Activated T-cell treated with anti-CD3 and anti-CD28 coated beads, Interleukin-2, amount 50 U/mL, for 72 hours (primary cell): Measurements from ENCODE around the gene GRID1. TPM values are rescaled to one million over a fixed set of nuclear protein-coding genes. Genes with fewer than 3 reads are reported as not detected.
"Not testable (repeated sequence)": the region's sequence is repeated elsewhere in the genome, so short reads cannot be mapped to it uniquely, and the experiment has no call there.

Experiments
- ATAC-seq, 2 donors: fragments of 150-1000 bp; cut with Tn5 transposase; replicated peaks in 1 of 2; 2 replicates each; pipeline ENCODE4 v1.10.0; 2021; ENCODE audit warnings: moderate library complexity in 2 of 2, mild to moderate bottlenecking in 1 of 2
- DNase-seq, 2 donors: peaks; one replicate each; pipeline ENCODE4 v3.0.0; 2021 to 2022; ENCODE audit warnings: mixed read lengths in 1 of 2
- H3K27ac Mint-ChIP-seq: one replicate; pipeline ENCODE4 v1.8.0; 2022; ENCODE audit warnings: mild to moderate bottlenecking, moderate library complexity, mixed read lengths
- H3K27me3 Mint-ChIP-seq: one replicate; pipeline ENCODE4 v1.8.0; 2022; ENCODE audit warnings: low read depth, mixed read lengths
- H3K36me3 Mint-ChIP-seq, 2 donors: one replicate each; pipeline ENCODE4 v1.8.0; 2022; ENCODE audit warnings: mixed read lengths in 2 of 2, mild to moderate bottlenecking in 1 of 2; ENCODE audit not compliant: insufficient read depth in 2 of 2
- H3K4me1 Mint-ChIP-seq: one replicate; pipeline ENCODE4 v1.8.0; 2022; ENCODE audit warnings: low read depth, mixed read lengths
- H3K4me3 Mint-ChIP-seq, 2 donors: one replicate each; pipeline ENCODE4 v1.8.0; 2022; ENCODE audit warnings: mild to moderate bottlenecking in 2 of 2, mixed read lengths in 2 of 2, moderate library complexity in 2 of 2
- H3K9me3 Mint-ChIP-seq, 2 donors: one replicate each; pipeline ENCODE4 v1.8.0; 2022; ENCODE audit warnings: mixed read lengths in 2 of 2
- total RNA-seq, 2 donors: library from RNA; stranded (reverse); gene quantifications; one replicate each; pipeline ENCODE4 v1.2.3, GENCODE V29; 2022

GRID1 gene
- total RNA-seq, 2 donors from 2014 or later, result not detected

DNA sequence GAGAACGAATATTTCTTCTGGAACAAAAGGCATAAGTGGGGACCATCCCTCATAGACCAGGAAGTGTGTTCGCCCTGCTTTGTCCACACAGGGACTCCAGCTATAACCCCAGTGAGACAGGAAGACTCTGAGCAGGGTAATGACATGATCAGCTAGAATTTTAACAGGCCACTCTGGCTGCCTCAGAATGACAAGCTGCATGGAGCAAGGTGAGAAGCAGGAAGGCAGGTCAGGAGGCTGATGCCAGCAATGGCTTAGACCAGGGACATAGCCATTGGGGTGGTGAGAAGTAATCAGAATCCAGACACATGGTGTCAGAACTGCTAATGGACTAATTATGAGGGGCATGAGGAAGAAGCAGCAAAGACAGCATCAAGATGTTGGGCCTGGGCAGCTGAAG is 264.6 kb downstream of the GRID1 start:
- no peaks in the 10 kb centered on the region for H3K27me3 Mint-ChIP-seq

DNA sequence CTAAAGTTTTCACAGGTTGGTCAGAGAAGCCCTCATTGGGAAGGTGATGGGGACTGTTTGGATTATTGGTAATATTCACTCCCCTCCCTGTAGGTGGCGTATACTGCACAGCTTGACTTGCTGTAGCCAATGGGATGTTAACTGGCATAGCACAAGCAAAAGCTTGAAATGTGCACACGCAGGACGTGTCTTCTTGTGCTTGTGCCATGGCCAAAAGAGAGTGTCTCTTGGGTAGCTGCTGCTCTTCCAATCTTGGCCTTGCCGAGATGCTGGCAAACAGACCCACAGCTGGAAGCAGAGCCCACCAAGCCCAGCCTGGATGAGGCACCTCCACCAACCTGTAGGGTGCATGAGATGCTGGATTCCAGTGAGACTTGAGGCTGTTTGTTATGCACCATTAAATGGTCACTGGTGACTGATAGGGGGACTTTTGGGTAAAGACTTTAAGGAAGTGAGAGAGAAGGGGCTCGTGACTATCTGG is 266.0 kb downstream of the GRID1 start:
- ATAC-seq, result peak in 1 of 2 donors; percentile 48
- no peaks in the 10 kb centered on the region for H3K36me3 Mint-ChIP-seq
- no peak overlapping the region for H3K4me3 Mint-ChIP-seq
- H3K27ac Mint-ChIP-seq, result no peak overlapping the region
- DNase-seq, result peak; percentile 2 to 7
- H3K9me3 Mint-ChIP-seq, result no peaks in the 10 kb centered on the region
- no peaks in the 10 kb centered on the region for H3K27me3 Mint-ChIP-seq
- no peaks in the 10 kb centered on the region for H3K4me1 Mint-ChIP-seq

More for the DNA sequence above, 264.6 kb downstream of the GRID1 start:
- no peaks in the 10 kb centered on the region for H3K9me3 Mint-ChIP-seq
- H3K4me3 Mint-ChIP-seq, result no peak overlapping the region
- H3K27ac Mint-ChIP-seq, result no peak overlapping the region
- ATAC-seq, result no peak
- DNase-seq, result no peak
- no peaks in the 10 kb centered on the region for H3K36me3 Mint-ChIP-seq
- no peaks in the 10 kb centered on the region for H3K4me1 Mint-ChIP-seq

DNA sequence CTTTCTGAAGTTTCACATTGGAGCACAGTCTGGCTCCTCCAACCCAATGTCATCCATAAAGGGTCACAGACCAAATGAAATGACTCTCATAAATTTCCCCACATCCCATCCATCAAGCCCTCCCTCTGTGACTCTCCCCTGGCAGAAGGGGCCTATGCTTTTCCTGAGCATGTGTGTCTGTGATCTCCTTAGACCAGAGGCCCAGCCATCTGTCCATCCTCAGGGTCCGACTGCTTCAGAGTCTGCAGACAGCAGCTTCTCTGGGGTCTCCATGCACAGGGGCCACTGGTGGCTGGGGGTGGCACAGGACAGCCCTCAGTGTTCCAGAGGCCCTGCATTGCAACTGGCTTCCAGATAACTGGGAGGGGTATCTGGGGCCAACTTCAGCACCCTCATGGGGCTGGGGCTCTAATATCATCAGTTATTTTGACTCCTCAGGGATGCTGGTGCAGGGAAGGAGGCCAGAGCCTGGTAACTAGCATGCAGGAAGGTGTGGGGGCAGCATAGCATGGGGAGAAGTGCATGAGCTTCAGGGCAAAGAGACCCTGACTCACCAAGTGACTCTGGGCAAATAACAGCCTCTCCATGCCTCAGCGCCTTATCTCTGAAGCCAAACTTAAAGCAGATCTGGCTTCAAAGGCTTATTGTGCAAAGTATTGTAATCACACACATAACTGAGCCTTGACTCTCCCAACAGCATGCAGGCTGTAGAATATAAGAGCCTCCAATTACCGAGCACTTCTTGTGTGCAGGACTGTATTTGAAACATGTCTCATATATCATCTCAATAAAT is 266.9 kb downstream of the GRID1 start:
- Mint-ChIP-seq H3K4me1 (no peaks in the 10 kb centered on the region), H3K36me3 (no peaks in the 10 kb centered on the region), H3K9me3 (no peaks in the 10 kb centered on the region), H3K27me3 (no peaks in the 10 kb centered on the region), H3K4me3 (no peak overlapping the region), H3K27ac (no peak overlapping the region)
- DNase-seq (no peak), ATAC-seq (no peak)

DNA sequence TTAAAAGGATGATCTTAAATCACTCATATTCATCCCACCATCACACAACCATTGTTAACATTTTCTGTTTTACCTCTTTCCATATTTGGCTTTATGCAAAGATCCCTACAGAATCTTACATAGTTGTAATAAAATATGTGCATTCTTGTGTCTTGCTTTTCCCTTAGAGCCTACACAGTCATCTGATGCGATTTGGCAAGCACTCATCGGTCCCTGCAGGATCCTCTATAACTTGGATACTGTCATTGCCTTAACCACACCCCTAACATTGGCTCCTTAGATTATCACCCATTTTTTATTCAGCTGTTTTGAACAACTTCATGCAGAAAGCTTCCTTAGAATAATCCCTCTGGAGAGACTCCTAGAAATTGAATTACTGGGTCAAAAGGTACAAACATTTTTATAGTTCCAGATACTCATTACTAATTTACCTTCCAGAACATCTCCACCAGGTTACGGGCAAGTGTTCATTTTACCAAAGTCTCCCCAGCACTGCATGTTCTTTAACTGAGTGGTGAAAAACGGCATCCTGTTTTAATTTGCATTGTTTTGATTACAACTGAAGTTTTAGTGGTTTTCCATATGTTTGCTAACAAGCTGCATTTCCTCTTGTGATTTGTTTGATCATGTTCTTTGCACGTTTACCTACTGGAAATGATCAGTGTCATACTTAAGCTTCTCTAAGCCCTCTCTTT is 268.3 kb downstream of the GRID1 start:
- DNase-seq (no peak), ATAC-seq (no peak)
- H3K27ac Mint-ChIP-seq, result no peak overlapping the region
- no peaks in the 10 kb centered on the region for H3K27me3 Mint-ChIP-seq
- H3K9me3 Mint-ChIP-seq, result no peaks in the 10 kb centered on the region
- H3K4me3 Mint-ChIP-seq, result no peak overlapping the region
- no peaks in the 10 kb centered on the region for H3K36me3 Mint-ChIP-seq
- no peaks in the 10 kb centered on the region for H3K4me1 Mint-ChIP-seq

DNA sequence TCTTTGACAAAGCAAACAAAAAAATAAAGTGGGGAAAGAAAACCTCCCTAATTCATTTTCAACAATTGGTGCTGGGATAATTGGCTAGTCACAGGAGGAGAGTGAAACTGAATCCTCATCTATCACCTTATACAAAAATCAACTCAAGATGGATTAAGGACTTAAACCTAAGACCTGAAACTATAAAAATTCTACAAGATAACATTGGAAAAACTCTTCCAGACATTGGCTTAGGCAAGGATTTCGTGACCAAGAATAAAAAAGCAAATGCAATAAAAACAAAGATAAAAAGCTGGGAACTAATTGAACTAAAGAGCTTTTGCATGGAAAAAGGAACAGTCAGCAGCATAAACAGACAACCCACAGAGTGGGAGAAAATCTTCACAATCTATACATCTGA is 271.5 kb downstream of the GRID1 start:
- H3K4me1 Mint-ChIP-seq, H3K27me3 Mint-ChIP-seq, DNase-seq, H3K36me3 Mint-ChIP-seq, ATAC-seq, H3K27ac Mint-ChIP-seq, H3K9me3 Mint-ChIP-seq, H3K4me3 Mint-ChIP-seq: not testable (repeated sequence)

DNA sequence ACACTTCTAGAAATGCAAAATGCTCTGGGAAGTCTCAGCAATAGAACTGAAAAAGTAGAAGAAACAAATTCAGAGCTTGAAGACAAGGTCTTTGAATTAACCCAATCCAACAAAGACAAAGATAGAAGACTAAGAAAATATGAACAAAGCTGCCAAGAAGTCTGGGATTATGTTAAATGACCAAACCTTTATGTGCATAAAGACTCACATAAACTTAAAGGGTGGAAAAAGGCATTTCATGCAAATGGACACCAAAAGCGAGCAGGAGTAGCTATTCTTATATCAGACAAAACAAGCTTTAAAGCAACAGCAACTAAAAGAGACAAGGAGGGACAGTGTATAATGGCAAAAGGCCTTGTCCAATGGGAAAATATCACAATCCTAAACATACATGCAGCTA is 274.3 kb downstream of the GRID1 start:
- not testable (repeated sequence) for DNase-seq, H3K4me1 Mint-ChIP-seq, H3K27ac Mint-ChIP-seq, H3K4me3 Mint-ChIP-seq, ATAC-seq, H3K9me3 Mint-ChIP-seq, H3K36me3 Mint-ChIP-seq
- peaks cover 19% of the 10 kb centered on the region for H3K27me3 Mint-ChIP-seq

DNA sequence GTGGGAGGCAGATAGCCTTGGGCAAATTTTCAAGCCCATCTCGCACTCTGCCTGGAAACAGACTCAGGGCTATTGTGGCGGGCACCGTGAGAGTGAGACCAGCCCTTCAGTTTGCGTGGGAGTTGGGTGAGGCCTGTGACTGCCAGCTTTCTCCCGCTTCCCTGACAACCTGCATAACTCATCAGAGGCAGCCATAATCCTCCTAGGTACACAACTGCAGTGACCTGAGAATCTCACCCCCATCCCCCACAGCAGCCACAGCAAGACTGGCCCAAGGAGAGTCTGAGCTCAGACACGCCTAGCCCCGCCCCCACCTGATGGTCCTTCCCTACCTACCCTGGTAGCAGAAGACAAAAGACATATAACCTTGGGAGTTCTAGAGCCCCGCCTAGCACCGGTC is 275.4 kb downstream of the GRID1 start:
- no peaks in the 10 kb centered on the region for H3K36me3 Mint-ChIP-seq
- no peak overlapping the region for H3K27ac Mint-ChIP-seq
- no peak overlapping the region for H3K4me3 Mint-ChIP-seq
- H3K4me1 Mint-ChIP-seq, result no peaks in the 10 kb centered on the region
- no peak for ATAC-seq
- H3K27me3 Mint-ChIP-seq, result peaks cover 22% of the 10 kb centered on the region
- no peak for DNase-seq
- H3K9me3 Mint-ChIP-seq, result no peaks in the 10 kb centered on the region

DNA sequence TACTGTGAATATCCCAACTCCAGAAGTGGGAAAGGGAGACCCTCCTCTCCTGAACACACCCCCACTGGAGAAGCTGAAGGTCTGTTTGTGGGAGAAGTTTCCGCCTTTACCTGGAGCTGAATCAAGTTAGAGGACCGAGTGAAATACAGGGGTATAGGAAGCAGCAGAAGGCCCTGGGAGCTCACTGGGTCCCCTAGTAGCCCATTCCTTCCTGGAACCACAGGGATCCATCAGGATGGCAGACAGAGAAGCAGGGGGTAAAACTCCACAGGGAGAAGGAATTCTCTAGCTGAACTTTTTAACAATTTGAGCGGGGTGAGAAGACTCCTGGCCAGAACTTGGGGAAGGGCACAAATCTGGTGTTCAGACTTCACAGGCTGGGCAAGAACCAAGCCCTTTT is 275.8 kb downstream of the GRID1 start:
- Mint-ChIP-seq H3K9me3 (no peaks in the 10 kb centered on the region), H3K27me3 (peaks cover 26% of the 10 kb centered on the region), H3K4me3 (no peak overlapping the region), H3K27ac (no peak overlapping the region), H3K36me3 (no peaks in the 10 kb centered on the region), H3K4me1 (no peaks in the 10 kb centered on the region)
- ATAC-seq, result no peak
- no peak for DNase-seq

DNA sequence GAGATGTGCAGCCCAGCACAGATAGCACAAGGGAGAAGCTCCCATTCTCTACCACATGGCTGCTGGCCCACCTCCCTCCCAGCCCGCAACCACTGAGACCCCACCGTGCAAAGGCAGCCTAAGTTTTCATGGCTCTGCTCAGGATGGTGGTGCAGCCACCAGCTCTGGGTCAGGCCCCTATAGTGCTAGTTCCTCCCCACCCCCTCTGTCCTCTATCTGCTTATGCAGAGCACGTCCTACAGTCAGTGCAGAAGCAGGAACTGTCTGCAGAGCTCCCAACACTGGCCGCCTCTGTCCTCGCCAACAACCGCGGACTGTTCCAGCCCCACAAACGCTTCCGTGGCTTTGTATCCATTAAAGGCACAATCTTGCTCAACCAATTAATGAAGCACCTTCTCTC is 278.9 kb downstream of the GRID1 start:
- ATAC-seq (no peak), DNase-seq (no peak)
- Mint-ChIP-seq H3K9me3 (no peaks in the 10 kb centered on the region), H3K4me3 (no peak overlapping the region), H3K36me3 (no peaks in the 10 kb centered on the region), H3K27me3 (peaks cover 27% of the 10 kb centered on the region), H3K27ac (no peak overlapping the region), H3K4me1 (no peaks in the 10 kb centered on the region)

DNA sequence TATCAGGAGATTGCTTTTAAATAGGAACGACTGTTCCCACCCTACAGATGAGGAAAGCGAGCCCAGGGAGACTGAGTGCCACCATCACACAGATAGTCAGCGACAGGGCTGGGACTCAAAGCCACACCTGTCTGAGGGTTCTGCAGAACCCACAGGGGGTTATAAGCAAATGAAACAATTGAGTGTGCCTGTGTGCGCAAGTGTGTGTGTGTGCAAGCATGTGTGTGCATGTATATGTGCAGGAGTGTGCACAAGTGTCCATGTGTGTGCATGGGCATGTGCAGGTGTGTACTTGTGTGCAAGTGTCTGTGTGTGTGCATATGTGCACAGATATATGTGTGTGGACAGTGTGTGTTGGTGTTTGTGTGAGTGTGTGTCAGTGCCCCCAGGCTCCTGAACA is 280.2 kb downstream of the GRID1 start:
- Mint-ChIP-seq H3K4me3 (no peak overlapping the region), H3K4me1 (no peaks in the 10 kb centered on the region), H3K36me3 (no peaks in the 10 kb centered on the region), H3K9me3 (no peaks in the 10 kb centered on the region), H3K27me3 (peaks cover 27% of the 10 kb centered on the region), H3K27ac (no peak overlapping the region)
- no peak for DNase-seq
- no peak for ATAC-seq

DNA sequence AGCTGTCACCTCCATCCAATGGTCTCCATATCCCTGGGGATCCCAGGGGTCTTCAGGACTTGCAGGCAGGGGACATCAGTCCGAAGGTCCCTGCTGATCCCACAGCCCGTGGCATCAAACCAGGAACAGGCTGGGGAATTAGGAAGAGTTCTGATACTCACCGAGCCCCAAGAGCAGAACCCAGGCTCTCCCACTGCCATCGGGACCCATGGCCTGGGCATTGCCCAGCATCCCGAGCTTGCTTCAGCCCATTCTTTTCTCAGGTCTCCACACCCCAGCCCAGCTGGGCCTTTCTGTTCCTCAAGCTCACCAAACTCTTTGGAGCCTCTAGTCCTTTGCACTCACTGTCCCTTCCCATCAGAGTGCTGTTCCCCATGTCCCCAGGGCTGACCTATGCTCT is 280.9 kb downstream of the GRID1 start:
- no peaks in the 10 kb centered on the region for H3K9me3 Mint-ChIP-seq
- H3K4me3 Mint-ChIP-seq, result no peak overlapping the region
- DNase-seq (no peak), ATAC-seq (no peak)
- no peaks in the 10 kb centered on the region for H3K4me1 Mint-ChIP-seq
- peaks cover 27% of the 10 kb centered on the region for H3K27me3 Mint-ChIP-seq
- no peaks in the 10 kb centered on the region for H3K36me3 Mint-ChIP-seq
- H3K27ac Mint-ChIP-seq, result no peak overlapping the region

DNA sequence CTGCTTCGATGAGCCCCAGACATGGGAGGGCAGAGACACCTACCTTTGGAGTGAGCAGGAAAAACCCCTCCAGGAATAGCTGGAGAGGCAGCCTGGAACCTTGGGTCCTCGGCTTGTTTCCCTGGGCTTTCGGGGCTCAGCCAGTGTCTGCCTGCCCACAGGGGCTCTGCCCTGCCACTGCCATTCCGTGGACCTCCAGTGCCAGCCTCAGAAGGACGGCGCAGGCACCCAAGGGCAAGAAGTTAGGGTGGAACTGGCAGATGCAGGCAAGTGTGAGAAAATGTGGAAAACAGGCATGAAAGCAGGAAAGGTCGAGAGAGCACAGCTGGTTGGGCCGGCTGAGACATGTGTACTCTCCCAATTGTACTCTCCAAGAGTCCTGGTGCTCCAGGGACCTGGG is 281.5 kb downstream of the GRID1 start:
- Mint-ChIP-seq H3K4me1 (no peaks in the 10 kb centered on the region), H3K27ac (no peak overlapping the region), H3K4me3 (no peak overlapping the region), H3K9me3 (no peaks in the 10 kb centered on the region), H3K27me3 (peaks cover 27% of the 10 kb centered on the region), H3K36me3 (no peaks in the 10 kb centered on the region)
- DNase-seq (no peak), ATAC-seq (no peak)

DNA sequence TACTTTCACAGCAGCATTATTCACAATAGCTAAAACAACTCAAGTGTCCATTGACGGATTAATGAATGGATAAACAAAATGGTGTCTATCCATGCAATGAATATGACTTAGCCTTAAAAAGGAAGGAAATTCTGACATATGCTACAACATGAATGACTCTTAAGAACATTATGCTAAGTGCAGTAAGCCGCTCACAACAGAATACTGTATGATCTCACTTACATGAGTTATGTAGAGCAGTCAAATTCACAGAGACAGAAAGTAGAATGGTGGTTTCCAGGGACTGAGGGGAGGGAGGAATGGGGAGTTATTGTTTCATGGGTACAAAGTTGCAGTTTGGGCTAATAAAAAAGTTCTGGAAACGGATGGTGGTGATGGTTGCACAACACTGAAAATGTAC is 282.0 kb downstream of the GRID1 start:
- no peaks in the 10 kb centered on the region for H3K36me3 Mint-ChIP-seq
- no peak for ATAC-seq
- H3K27ac Mint-ChIP-seq, result no peak overlapping the region
- no peak for DNase-seq
- no peak overlapping the region for H3K4me3 Mint-ChIP-seq
- peaks cover 27% of the 10 kb centered on the region for H3K27me3 Mint-ChIP-seq
- no peaks in the 10 kb centered on the region for H3K4me1 Mint-ChIP-seq
- no peaks in the 10 kb centered on the region for H3K9me3 Mint-ChIP-seq
